IMR-90 (cell line): Measurements from ENCODE around the gene ZNF565.

ENCODE experiments used
- BHLHE40 ChIP-seq: fragments of 150-350 bp; IDR thresholded peaks from 2 replicates; pipeline ENCODE4 v1.6.1; 2016; ENCODE audit warnings: mild to moderate bottlenecking, low read depth, low read length
- CTCF ChIP-seq: conservative IDR thresholded peaks from 2 replicates; pipeline ENCODE4 v1.5.1; 2012; ENCODE audit warnings: mild to moderate bottlenecking, low read depth, low read length, improper control_type of control experiment
- ELK1 ChIP-seq: fragments of 150-350 bp; IDR thresholded peaks from 2 replicates; pipeline ENCODE4 v1.6.1; 2016; ENCODE audit warnings: low read depth, mild to moderate bottlenecking, low read length, moderate library complexity, borderline replicate concordance
- MAFK ChIP-seq: IDR thresholded peaks from 2 replicates; pipeline ENCODE4 v1.6.1; 2012; ENCODE audit warnings: low read depth, low read length, improper control_type of control experiment
- POLR2A ChIP-seq: IDR thresholded peaks from 2 replicates; pipeline ENCODE4 v1.6.1; 2012; ENCODE audit warnings: mild to moderate bottlenecking, low read depth, low read length
- RCOR1 ChIP-seq: IDR thresholded peaks from 2 replicates; pipeline ENCODE4 v1.6.1; 2012; ENCODE audit warnings: mild to moderate bottlenecking, low read length, improper control_type of control experiment; ENCODE audit not compliant: insufficient replicate concordance
- RFX5 ChIP-seq: IDR thresholded peaks from 2 replicates; pipeline ENCODE4 v1.8.0; 2012; ENCODE audit warnings: low read depth, mild to moderate bottlenecking, low read length, moderate library complexity

DNA sequence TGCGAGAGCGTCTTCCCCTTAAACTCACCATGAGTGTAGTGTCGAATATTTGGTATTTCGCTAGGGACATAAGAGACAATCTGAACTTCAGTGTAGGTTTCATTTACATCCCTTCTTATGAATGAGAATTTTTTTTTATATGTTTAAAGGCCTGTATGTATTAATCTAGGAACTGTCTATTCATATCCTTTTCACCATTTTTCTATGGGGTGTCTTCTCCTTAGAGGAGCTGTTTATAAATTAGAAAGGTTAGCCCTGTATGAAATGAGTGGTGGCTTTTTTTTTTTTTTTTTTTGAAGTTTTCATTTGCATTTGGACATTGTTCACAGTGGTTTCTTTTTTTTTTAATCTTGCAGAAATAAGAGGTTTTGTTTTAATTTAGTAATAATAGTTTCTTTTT lies 8.0 kb upstream of the ZNF565 start:
- TF ChIP-seq CTCF = no peak
- TF ChIP-seq MAFK = no peak
- TF ChIP-seq BHLHE40 = no peak
- TF ChIP-seq ELK1 = no peak
- TF ChIP-seq POLR2A = no peak
- no peak for TF ChIP-seq RCOR1
- no peak for TF ChIP-seq RFX5
